ENCODE data around the gene FAM171A2.
A peak's percentile ranks its signal among the peaks of the same experiment; 100 is the strongest.
"Not testable (repeated sequence)": the region's sequence is repeated elsewhere in the genome, so short reads cannot be mapped to it uniquely, and the experiment has no call there.

FAM171A2 gene

GRCh38 chr17:44347206-44348055 lies 16.2 kb downstream of the FAM171A2 start:
- DNase-seq (ENCODE audit: low read depth in 2 of 2): not testable (repeated sequence)

GRCh38 chr17:44346064-44346844 lies 17.4 kb downstream of the FAM171A2 start:
- no peak for DNase-seq (ENCODE audit: low read depth in 2 of 2)

- peak in 1 of 2 experiments; percentile 32 for DNase-seq (ENCODE audit: low read depth in 2 of 2)
These were observed 18.1 kb downstream of the FAM171A2 start for GRCh38 chr17:44345454-44346026.

DNA sequence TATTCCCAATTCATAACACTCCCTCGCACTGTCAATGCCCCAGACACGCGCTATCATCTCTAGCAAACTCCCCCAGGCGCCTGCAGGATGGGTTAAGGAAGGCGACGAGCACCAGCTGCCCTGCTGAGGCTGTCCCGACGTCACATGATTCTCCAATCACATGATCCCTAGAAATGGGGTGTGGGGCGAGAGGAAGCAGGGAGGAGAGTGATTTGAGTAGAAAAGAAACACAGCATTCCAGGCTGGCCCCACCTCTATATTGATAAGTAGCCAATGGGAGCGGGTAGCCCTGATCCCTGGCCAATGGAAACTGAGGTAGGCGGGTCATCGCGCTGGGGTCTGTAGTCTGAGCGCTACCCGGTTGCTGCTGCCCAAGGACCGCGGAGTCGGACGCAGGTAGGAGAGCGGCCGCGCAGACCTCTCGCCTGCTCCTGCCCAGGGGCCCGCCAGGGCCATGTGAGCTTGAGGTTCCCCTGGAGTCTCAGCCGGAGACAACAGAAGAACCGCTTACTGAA lies 18.7 kb downstream of the FAM171A2 start, which contains the start of gene GRN:
GRN (plus strand) TSS at position 364 of the 515 bp plus-strand sequence. CDS start 3,863 bp downstream, outside the sequence.
- DNase-seq (ENCODE audit: low read depth in 2 of 2): peak; percentile 98

DNA sequence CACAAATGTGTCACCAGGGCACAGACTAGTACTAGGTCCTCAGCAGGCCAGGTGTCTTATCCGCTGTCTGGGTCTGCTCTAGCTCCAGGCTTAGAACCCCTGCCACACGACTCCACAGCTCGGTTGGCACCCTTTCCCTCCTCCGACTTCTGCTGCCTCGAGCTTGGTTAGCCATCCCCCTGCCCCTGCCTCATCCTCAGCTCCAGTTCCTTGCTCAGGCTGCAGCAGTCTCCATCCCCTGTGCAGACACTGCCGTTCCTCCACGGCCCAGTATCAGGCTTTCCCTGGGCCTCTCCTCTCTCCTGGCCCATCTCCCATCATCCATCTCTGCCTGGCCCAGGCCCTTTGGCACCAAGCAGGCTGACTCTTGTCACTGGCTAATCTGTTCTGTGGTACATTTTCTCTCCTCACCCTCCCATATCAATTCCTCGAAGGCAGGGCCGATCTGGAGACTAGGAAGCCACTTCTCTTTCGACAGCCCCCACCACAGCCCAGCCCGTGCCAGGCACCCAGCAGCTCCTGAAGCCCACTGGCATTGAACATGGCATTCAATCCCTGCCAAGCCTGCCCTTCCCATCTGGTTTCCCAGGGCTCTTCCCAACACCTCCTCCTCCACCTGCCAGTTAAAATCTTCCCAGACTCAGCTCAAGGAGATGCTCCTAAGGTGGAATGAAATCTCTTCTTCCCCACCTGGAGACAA lies 20.0 kb downstream of the FAM171A2 start:
- no peak for DNase-seq (ENCODE audit: low read depth in 2 of 2)

DNA sequence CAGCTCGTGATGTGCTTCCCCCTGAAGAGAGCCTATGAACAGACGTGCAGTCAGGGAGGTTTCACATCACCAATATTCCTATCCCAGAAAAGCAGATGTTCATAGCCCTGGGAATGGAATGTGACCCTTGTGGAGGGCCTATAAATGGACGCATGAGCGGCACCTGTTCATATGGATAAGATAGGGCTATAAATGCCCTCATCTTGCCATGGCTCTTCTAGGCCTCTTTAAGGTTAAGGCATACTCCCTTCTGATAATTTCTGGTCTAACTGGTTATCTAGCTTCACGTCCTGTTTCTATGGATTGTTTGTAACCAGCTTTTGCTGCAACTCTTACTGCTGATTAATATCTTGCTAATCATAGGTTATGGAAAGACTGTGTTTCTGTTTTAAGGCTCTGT lies 23.1 kb downstream of the FAM171A2 start:
- DNase-seq (ENCODE audit: low read depth in 2 of 2): not testable (repeated sequence)

GRCh38 chr17:44338702-44339101 lies 25.0 kb downstream of the FAM171A2 start:
- no peak for DNase-seq (ENCODE audit: low read depth in 2 of 2)

GRCh38 chr17:44335968-44336367 lies 27.7 kb downstream of the FAM171A2 start:
- no peak for DNase-seq (ENCODE audit: low read depth in 2 of 2)

- DNase-seq (ENCODE audit: low read depth in 2 of 2): no peak
These were observed 28.1 kb downstream of the FAM171A2 start for GRCh38 chr17:44335564-44335963.

DNA sequence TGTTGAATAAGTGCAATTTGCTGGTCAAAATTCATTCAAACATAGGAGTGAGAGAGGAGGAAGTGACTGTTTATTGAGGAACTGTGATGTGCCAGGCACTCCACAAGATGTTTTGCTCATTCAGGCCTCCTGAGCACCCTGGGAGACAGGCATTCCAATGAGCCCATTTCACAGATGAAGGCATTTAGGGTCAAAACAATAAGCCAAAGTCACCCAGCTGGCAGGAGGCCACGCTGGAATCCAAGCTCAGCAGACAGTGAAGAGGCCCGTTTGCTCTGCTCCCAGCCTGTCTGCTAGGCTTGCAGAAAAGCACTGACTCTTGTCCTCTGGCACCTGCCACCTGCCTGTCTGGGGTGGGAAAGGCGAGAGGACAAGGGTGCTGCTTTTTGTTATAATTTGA lies 28.9 kb downstream of the FAM171A2 start:
- DNase-seq (ENCODE audit: low read depth in 2 of 2): no peak

DNA sequence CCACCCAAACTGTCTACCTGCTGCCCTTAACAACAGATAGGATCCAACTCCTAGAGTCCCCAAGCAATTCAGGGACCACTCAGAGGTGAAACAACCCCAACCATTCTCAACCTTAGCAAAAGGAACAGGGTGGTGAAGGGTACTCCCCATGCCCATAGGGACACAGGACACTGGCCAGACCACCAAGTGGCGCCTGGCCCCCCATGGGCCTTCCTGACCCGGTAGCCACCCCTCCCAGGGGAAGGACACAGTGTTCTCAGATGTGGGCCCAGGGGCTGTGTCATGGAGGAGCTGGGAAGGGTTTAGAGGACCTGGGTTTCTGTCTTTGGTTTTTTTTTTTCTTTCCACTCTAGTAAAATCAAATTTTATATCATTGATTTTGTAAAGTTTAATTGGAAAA lies 29.3 kb downstream of the FAM171A2 start:
- DNase-seq (ENCODE audit: low read depth in 2 of 2): no peak

GRCh38 chr17:44333371-44333770 lies 30.3 kb downstream of the FAM171A2 start:
- no peak for DNase-seq (ENCODE audit: low read depth in 2 of 2)

DNA sequence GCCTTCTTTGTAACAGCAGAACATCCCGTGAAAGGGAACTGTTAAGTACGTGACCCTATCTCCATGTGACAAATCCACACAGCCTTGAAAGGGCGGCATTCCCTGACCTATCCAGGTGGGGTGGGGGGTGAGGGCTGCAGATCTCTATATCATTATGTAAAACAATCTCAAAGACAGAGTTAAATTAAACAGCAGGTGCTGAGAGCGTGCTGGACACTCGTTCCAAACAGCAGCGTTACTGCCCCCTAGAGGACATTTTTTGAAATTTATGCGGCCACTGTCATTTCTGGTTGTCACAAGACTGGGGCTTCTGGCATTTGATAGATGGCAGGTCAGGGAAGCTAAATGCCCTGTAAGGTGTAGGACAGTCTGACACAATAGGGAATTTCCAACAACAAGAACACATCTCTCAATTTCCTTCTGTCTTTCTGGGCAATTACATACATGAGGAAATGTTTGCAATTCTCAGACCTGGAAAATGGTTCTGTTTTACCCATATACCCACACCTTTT lies 32.3 kb downstream of the FAM171A2 start:
- no peak for DNase-seq (ENCODE audit: low read depth in 2 of 2)

GRCh38 chr17:44330263-44330662 lies 33.4 kb downstream of the FAM171A2 start:
- DNase-seq (ENCODE audit: low read depth in 2 of 2): not testable (repeated sequence)

DNA sequence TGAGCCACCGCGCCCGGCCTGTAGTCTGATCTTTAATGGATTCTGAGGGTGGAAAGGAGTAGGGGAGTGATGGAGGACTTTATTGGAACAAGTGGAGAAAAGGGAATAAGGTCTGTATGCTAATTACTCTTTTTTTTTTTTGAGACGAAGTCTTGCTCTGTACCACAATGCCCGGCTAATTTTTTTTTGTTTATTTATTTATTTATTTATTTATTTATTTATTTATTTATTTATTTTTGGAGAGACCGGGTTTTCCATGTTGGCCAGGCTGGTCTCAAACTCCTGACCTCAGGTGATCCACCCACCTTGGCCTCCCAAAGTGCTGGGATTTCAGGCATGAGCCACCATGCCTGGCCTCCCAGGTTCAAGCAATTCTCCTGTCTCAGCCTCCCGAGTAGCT lies 34.1 kb downstream of the FAM171A2 start:
- DNase-seq (ENCODE audit: low read depth in 2 of 2): not testable (repeated sequence)

- no peak for DNase-seq (ENCODE audit: low read depth in 2 of 2)
These were observed 35.8 kb downstream of the FAM171A2 start for GRCh38 chr17:44327715-44328449.

DNA sequence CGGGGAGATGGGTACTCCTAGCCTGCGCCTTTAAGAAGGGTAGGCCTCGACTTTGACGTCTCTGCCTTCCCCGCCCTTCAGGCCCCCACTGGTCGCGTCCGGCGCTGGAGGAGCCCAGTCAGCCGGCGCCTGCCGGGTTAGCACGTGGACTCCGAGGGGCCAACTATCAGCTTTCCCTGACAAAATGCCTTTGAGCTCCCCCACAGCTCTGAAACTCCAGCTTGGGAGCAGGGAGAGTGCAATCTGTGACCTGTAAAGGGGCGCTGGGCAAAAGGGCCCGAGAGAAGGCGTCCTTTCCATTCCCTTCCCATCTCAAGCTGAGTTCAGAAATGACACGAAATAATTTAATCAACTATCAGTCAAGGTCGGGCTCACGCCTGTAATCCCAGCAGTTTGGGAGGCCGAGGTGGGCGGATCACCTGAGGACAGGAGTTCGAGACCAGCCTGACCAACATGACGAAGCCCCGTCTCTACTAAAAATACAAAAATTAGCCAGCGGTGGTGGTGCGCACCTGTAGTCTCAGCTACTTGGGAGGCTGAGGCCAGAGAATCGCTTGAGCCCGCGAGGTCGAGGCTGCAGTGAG lies 36.7 kb downstream of the FAM171A2 start:
- peak; percentile 94 to 95 for DNase-seq (ENCODE audit: low read depth in 2 of 2)

- DNase-seq (ENCODE audit: low read depth in 2 of 2): peak; percentile 82 to 86
These were observed 38.9 kb downstream of the FAM171A2 start, which contains the start of gene SLC25A39 for GRCh38 chr17:44324571-44325275. TSS of gene SLC25A39 (minus strand) at chr17:44324823. CDS start at chr17:44323562, 1,261 bp downstream.

GRCh38 chr17:44324092-44324570 lies 39.5 kb downstream of the FAM171A2 start:
- DNase-seq (ENCODE audit: low read depth in 2 of 2): no peak

All from fibroblast of skin of left quadriceps (primary cell).